ENCODE measurements around the gene PTPN4. TPM values are rescaled to one million over a fixed set of nuclear protein-coding genes. Genes with fewer than 3 reads are reported as not detected.

Gene PTPN4
- total and polyA plus RNA-seq, 10 of the 15 experiments (the other 5 are each of a cell fraction or from before 2014, with no cell fraction given), result 5.0 to 29.7 (median 23.7) TPM

- TF ChIP-seq CTCF (IDR thresholded peaks at IDR 0.05 in 2 of 3, conservative IDR thresholded peaks at IDR 0.05 in 1 of 3; ENCODE audit: control insufficient read depth in 2 of 3, extremely low read depth in 1 of 3, insufficient read depth in 1 of 3, low read depth in 3 of 3, low read length in 3 of 3) (no peak), SMC3 (IDR thresholded peaks at IDR 0.05; ENCODE audit: borderline replicate concordance, low read length) (no peak), HCFC1 (IDR thresholded peaks at IDR 0.05; ENCODE audit: low read length) (no peak), POLR2AphosphoS5 (IDR thresholded peaks at IDR 0.05; ENCODE audit: low read length) (no peak), NBN (IDR thresholded peaks at IDR 0.05) (no peak)
Measured at GRCh38 chr2:119766944-119767343, 7.2 kb downstream of the PTPN4 start (continued).

GRCh38 chr2:119768742-119769141 lies 9.0 kb downstream of the PTPN4 start:
- ATAC-seq (no peak), DNase-seq (ENCODE audit: low read depth, low spot score) (no peak), FAIRE-seq (no peak)
- no peaks in the 10 kb centered on the region for H3K9me3 ChIP-seq (replicated peaks; ENCODE audit: control insufficient read depth, insufficient read depth, low read length)
- H2AFZ ChIP-seq (ENCODE audit: control insufficient read depth, low read depth, low read length), result no peak overlapping the region
- RAD21 ChIA-PET (ENCODE audit: unreplicated experiment), result no interaction called here
- in situ Hi-C loops (cut with MboI) (no loop called here), intact Hi-C loops (cut with micrococcal nuclease; ENCODE audit: unreplicated experiment) (no loop called here)
- no peaks in the 10 kb centered on the region for H3K27me3 ChIP-seq (replicated peaks in 1 of 2; ENCODE audit: control insufficient read depth in 2 of 2, insufficient read depth in 2 of 2, low read length in 1 of 2)
- no peaks in the 10 kb centered on the region for H4K20me1 ChIP-seq (ENCODE audit: control insufficient read depth, insufficient read depth)
- no TSS peak for BruUV-seq (replicated peaks)
- TF ChIP-seq JUND (IDR thresholded peaks at IDR 0.05; ENCODE audit: low read depth, low read length), result no peak
- no peak for TF ChIP-seq REST (IDR thresholded peaks at IDR 0.05; ENCODE audit: low read depth, low read length)
- TF ChIP-seq ZNF592 (IDR thresholded peaks at IDR 0.05), result no peak
- no peak for TF ChIP-seq MLLT1 (IDR thresholded peaks at IDR 0.05)
- no peak for TF ChIP-seq ATF3 (IDR thresholded peaks at IDR 0.05; ENCODE audit: borderline replicate concordance, extremely low read depth, low read depth, low read length)
- TF ChIP-seq SREBF2 (IDR thresholded peaks at IDR 0.05; ENCODE audit: low read length), result no peak
- H3K4me2 ChIP-seq (ENCODE audit: control insufficient read depth, insufficient read depth), result no peak overlapping the region
- no peak overlapping the region for H3K4me3 ChIP-seq
- no peaks in the 10 kb centered on the region for H3K36me3 ChIP-seq (ENCODE audit: control insufficient read depth in 2 of 2, insufficient read depth in 2 of 2, low read length in 1 of 2)
- WGBS (ENCODE audit: insufficient coverage, insufficient replicate concordance, low lambda C conversion rate, missing lambda C conversion rate), result 78% methylated on average over 1 of the region's 1 CpG
- POLR2A ChIA-PET, result interaction anchor here (0.6 to 1.4 kb wide), 2 partner anchors 9 to 369 kb away, joined by 3 to 5 read pairs; partner anchors contain the start of gene PTPN4
- peaks cover 24% of the 10 kb centered on the region for H3K79me2 ChIP-seq (ENCODE audit: control insufficient read depth, insufficient read depth, low read length)
- no peak overlapping the region for H3K9ac ChIP-seq (ENCODE audit: control insufficient read depth, insufficient read depth, low read length)
- no peak overlapping the region for H3K27ac ChIP-seq (ENCODE audit: control insufficient read depth, insufficient read depth)
- CTCF ChIA-PET, result interaction anchor here (0.7 to 2.6 kb wide), 8 partner anchors 7 to 544 kb away, joined by 3 to 7 read pairs (median 4); no protein-coding TSS in a partner anchor
- H3K4me1 ChIP-seq (ENCODE audit: control insufficient read depth, insufficient read depth, low read length), result no peaks in the 10 kb centered on the region
- SMC1A ChIA-PET (ENCODE audit: uncharacterized antibody, unreplicated experiment), result interaction anchor here (0.6 to 2.3 kb wide), 6 partner anchors 8 to 399 kb away, joined by 3 to 10 read pairs (median 3); partner anchors contain the start of gene PTPN4

All from GM12878 (cell line).